Dedifferentiated amniotic fluid mesenchymal stem cell (primary cell): Measurements from ENCODE around the gene PGAP2.
A peak's percentile ranks its signal among the peaks of the same experiment; 100 is the strongest.
"Not testable (repeated sequence)": the region's sequence is repeated elsewhere in the genome, so short reads cannot be mapped to it uniquely, and the experiment has no call there.

Experiments
- DNase-seq: peaks from one replicate; pipeline ENCODE4 v3.0.0-alpha.2; 2016; ENCODE audit errors: extremely low spot score

The PGAP2 gene

DNA sequence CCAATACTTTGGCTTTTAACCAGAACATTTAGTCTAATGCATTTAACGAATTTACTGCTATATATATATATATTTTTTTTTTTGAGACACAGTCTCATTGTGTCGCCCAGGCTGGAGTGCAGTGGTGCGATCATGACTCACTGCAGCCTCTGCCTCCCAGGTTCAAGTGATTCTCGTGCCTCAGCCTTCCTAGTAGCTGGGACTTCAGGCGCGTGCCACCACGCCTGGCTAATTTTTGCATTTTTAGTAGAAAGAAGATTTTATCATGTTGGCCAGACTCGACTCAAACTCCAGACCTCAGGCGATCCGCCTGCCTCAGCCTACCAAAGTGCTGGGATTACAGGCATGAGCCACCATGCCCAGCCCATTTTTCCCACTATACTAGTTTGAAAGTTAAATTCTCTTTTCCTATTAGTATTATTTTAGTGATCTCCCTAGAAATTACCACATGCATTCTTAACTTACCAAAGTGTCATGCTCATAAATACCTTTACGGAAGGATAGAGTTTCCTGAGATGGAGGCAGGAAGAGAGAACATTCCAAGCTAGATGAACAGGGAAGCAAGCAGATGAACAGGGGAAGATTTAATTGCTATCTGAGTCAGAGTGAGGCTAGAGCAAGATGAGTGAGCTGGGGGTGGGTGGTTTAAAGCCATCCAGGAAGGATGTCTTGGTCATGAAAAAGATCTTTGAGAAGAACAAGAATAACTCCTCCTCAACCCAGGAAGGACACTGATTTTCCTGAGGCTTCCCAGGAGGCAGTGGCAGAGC lies 4.4 kb upstream of the PGAP2 start:
- no peak for DNase-seq

DNA sequence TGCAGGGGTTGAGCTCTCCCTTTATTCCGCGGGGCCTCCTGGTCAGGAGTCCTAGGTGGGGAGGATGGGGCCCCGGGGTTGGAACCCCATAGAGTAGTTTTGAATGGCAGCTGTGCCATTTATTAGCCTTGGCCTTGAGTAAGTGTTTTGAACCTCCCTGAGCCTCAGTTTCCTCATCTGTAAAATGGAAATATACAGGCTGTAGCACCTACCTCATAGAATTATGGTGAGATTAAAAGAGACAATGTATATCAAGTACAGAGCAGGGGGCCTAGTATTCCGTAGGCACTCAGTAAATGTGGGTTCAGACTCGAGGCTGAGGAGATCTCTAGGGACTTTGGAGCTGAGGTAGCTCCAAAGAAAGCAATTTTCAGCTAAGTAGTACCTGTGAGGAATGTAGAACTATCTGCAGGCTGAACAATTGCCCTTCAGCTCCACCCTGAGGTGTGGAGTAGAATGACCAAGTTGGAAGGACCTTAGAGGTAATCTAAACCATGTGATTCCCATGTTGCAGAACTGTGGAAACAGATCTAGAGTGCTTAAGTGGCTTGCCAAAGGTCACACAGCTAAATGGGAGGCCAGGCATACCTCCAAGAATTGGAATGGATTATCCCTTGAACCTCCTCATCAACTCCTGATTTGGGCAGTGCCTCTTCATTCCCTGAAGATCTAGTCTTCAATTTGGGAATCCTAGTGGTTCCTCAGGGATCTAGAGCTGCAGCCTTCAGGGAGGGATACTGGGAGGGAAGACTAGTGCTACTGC lies 682 bp downstream of the PGAP2 start:
- no peak for DNase-seq

DNA sequence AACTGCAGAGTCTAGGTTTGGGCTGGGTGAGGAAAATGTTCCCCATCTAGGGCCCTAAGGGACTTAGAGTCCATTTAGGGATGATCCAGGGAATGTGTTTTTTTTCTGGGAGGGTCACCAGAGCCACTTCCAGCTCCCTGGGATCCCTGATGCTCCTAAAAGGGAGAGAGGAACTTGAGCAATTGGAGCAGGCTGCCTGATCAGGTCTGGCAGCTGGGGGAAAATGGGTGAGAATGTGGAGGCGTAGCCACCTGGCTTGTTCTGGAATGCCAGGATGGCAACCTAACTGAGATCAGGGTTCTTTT lies 1.2 kb downstream of the PGAP2 start:
- DNase-seq = no peak

DNA sequence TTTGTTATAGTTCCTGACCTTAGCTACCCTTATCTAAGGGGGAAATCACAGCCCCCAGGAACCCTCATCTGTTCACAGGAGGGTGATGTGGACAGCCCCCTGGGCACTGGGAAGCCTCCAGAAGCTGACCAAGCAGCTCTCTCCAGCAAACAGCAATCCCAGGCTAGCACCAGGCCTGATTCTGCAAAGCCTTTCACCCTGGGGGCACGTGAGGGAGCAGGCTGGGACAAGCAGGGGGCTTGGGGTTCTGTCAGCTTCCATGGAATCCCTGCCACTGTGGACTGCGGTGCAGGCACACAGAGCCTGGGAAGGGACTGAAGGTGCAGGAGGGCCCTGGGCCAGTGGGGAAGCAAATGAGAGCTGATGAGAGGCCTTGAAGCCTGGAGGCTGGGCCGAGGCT lies 2.1 kb downstream of the PGAP2 start:
- DNase-seq = no peak

DNA sequence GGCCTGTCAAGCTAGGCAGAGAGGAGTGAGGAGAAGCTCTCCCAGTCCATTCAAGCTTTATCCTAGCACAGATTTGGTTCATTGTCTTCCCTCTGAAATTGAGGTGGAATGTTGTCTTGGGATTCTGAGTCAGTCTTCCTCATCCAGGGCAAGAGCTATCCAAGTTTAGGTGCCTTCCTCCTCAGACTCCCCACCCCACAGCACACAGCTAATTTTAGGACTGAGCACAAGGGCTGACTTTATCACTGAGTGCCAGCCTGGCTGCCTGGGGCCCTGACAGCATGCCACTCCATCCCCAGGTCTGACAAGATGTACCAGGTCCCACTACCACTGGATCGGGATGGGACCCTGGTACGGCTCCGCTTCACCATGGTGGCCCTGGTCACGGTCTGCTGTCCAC lies 2.6 kb downstream of the PGAP2 start:
- DNase-seq = no peak

DNA sequence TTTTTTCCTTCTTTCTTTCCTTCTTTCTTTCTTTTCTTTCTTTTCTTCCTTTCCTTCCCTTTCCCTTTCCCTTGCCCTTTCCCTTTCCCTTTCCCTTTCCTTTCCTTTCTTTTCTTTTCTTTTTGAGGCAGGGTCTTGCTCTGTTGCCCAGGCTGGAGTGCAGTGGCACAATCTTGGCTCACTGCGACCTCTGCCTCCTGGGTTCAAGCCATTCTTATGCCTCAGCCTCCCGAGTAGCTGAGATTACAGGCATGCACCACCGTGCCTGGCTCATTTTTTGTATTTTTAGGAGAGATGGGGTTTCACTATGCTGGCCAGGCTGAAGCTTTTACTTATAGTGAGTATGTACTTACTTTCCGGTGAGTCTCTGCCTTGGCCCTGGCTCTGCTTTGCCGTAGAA lies 6.5 kb downstream of the PGAP2 start:
- not testable (repeated sequence) for DNase-seq

DNA sequence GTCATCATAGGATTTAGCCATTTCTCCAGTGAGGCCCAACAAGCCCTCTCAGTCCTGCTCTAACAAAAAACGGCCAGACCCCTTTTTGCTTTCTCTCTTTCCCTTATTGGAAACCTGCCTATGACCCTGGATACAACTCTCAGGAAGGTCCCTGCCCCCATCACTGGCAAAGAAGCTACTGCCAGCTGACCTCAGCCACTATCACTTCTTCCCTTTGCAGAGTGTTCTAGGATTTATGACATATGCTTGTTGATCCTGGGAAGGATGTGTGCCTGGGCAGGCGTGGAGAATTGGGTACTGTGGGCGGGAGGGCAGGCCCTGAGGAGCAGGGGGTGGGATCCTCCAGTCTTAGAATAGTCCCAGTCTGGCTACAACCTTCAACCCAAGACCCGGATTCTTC lies 7.5 kb downstream of the PGAP2 start:
- DNase-seq = no peak

DNA sequence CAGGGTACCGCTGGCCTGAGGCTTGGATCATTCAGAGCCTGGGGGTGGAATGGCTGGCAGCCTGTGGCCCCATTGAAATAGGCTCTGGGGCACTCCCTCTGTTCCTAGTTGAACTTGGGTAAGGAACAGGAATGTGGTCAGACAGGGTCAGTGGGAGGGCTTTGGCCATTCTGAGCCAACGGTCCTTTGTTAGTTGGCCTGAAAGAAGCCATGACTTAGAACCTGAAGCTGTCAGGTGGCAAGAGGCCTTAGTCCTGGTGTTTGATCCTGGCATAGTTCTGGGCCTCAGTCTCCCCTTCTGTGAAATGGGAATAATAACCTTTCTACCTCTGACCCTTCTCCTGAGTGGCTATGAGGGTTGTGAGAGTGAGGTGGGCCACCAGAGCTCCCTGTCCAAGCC lies 8.3 kb downstream of the PGAP2 start:
- DNase-seq = no peak

DNA sequence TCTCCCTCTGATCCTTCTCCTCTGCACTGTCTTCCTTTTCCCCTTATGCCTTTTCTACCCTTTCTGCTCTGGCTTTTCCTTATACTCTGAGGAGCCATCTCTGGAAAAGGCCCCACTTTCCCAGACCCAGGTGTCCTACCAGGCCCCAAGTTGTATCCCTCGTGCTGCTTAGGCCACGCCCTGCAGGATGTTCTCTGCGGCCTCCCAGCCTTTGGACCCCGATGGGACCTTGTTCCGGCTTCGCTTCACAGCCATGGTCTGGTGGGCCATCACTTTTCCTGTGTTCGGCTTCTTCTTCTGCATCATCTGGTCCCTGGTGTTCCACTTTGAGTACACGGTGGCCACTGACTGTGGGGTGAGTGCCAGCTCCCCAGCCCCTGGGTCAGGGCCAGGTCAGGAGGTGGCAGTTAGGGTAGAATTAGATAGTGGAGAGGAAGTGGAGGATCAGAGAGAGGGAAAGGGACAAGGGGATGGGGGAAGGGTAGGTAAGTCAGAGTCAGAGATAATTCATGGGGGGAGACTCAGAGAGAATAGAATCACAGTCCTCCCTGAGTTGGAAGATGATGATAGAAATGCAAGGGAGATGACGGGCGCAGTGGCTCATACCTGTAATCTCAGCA lies 8.9 kb downstream of the PGAP2 start:
- no peak for DNase-seq

DNA sequence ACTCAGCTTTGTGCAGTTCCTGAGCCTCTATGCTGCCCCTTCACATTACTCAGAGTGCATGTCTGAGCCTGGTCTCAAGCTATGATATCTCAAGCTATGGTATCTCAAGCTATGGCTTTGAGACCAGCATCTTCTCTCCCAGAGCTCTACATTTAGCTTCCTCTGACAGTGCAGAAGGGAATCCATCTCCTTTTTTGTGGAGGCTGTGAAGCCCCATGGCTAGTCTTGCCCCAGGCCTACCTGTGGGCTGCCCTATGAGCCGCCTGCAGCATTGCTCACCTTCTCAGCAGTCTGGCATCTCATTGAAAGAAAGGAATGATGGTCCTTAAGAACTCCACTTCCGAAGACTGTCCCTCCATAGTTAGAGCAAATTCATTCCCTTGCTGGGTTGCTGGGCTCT lies 12.6 kb downstream of the PGAP2 start:
- DNase-seq = no peak

DNA sequence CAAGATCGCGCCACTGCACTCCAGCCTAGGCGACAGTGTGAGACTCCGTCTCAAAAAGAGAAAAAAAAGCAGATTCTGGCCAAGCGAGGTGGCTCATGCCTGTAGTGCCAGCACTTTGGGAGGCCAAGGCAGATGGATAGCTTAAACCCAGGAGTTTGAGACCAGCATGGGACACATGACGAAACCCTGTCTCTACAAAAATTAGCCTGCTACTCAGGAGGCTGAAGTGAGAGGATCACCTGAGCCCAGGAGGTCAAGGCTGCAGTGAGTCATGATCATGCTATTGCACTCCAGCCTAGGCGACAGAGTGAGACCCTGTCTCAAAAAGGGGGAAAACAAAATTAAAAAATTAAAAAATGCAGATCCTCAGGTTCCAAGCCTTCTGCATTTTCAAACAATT lies 14.0 kb downstream of the PGAP2 start:
- no peak for DNase-seq

DNA sequence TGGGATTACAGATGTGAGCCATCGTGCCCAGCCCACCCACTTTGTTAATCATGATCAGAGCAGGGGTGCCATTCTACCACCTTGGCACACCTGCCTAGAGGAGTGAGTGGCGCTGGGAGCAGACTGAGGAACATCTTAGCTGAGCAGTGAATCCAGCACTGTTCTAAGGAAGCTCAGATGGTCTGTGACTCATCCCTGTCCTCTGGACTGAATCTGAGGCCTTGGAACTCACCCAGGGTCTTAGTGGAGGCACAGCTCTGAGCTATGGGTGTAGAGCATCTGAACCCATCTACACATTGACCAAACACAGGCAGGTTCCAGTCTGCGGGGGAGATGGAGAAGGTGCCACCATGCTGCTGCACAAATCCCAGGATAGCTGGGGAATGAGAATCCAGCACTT lies 14.9 kb downstream of the PGAP2 start:
- DNase-seq = peak; percentile 55

DNA sequence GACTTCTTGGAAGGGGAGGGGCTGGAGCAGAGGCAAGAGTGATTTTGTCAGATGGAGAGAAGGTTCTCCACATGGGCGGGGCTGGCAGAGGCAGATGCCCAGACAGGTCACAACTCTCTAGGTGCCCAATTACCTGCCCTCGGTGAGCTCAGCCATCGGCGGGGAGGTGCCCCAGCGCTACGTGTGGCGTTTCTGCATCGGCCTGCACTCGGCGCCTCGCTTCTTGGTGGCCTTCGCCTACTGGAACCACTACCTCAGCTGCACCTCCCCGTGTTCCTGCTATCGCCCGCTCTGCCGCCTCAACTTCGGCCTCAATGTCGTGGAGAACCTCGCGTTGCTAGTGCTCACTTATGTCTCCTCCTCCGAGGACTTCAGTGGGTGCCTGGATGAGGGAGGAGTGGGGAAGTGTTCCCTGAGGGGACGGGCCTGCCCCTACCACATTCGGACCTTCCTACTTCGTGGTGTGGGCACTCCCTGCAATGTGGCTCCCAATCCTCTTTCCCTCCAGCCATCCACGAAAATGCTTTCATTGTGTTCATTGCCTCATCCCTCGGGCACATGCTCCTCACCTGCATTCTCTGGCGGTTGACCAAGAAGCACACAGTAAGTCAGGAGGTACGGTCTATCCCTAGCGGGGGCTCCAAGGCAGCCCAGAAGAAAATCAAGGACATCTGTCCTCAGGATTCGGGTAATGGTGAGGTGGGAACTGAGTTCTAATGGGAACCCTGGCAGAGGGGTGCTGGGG lies 15.6 kb downstream of the PGAP2 start:
- no peak for DNase-seq

DNA sequence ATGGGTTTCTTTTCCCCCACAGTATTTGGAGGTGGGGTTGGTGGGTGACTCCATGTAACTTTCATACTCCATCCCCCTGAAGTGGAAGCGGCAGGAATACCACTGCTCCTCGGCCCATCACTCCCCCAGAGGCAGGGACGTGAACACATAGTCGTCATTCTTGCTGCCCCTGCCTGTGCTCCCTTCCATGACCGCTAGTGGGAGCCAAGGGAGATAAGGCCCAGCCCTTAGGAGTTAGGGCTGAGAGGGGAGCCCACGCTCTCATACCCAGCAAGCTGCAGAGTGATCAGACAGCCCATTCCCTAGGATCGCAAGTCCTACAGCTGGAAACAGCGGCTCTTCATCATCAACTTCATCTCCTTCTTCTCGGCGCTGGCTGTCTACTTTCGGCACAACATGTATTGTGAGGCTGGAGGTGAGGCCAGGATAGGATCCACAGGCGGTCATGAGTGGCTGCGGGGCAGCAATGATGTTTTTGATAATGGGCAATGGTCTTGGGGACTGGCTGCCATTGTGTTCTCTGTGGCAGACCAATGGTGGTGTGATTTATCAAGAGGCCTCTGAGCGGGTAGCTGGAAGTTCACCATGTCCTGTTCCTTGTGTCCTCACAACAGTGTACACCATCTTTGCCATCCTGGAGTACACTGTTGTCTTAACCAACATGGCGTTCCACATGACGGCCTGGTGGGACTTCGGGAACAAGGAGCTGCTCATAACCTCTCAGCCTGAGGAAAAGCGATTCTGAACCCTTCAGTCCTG lies 16.5 kb downstream of the PGAP2 start:
- no peak for DNase-seq

DNA sequence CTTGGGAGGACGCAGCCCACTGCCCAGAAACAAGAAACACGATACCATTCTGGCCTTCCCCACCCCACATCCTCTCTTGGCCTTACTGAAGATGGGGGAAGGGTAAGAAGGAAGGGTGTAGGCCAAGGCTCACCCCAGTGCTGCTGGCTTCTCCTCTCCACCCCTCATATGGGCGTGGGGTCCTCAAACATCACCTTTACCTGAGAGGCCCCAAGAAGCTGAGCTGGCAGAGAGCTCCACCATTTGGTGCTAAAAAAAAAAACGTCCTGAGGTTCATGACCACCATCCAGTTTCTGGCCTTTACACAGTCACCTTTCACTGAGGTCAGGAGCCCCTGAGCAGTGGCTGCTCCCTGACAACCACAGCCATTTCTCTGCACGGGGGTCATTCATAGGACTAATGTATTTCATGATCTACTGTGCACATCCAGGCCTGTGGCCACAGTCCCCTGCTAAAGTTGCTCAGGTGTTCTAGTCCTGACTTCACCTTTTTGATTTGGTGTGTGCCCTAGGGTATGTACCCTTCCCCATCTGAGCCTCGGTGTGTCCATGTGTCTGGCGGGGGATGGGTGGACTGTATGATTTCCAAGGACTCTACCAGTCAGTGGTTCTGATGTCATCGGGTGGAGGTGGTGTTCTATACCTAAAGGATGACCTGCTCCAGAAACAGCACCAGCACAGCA lies 17.3 kb downstream of the PGAP2 start:
- no peak for DNase-seq

DNA sequence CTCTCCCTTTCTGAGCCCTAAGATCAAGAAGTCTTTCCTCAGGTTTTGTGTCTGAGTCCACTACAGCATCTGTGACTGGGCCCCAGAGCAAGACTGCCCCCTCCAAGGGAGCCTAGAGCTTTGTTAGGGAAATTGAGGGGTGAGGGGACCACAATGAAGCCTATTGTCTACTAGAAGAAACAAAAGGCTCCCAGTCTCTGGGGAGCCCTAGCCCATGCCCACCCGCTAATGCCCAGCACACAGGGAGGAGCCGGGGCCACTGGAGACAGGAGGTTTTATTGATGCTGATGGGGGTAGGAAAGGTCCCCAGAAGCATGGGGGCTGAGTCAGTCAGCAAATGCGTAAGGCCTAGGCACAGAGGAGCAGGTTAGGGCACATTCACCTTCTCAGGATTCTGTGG lies 18.4 kb downstream of the PGAP2 start:
- no peak for DNase-seq

DNA sequence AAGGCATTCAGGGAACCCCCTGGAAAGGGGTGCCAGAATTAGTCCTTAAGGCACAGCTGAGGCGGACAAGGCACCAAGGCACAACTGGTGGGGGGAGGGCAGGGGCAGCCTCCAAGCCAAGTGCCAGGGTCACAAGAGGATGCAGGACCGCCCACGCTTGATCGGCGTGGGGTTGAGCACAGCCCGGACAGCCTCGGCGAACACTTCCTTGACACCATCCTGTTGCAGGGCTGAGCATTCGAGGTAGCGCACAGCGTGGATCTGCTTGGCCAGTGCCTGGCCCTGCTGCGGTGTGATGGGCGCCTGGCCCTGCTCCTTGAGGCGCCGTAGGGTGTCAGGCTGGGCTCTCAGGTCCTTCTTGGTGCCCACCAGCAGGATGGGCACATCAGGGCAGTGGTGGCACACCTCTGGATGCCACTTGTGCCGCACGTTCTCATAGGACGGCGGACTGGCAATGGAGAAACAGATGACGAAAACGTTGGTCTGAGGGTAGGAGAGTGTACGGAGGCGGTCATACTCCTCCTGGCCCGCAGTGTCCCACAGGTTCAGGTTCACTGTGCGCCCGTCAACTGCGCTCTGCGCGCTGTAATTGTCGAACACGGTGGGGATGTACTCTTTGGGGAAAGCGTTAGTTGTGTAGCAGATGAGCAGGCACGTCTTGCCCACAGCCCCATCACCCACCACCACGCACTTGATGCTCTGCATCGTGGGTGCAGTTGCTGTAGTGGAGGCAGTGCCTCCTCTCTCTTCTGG lies 19.2 kb downstream of the PGAP2 start:
- DNase-seq = no peak

DNA sequence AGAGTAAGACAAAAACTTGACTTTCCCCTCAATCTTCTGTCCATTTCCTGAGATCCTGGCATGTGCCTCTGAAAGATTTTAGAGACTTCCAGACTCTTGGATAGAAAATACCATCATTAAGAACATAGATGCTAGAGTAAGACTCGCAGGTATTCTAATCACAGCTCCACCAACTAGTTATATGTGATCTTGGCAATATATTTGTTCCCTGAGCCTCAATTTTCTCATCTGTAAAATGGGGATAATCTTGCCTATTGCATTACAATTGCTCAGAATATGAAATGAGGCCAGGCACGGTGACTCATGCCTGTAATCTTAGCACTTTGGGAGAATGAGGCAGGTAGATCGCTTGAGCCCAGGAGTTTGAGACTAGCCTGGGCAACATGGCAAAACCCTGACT lies 21.7 kb downstream of the PGAP2 start:
- no peak for DNase-seq

DNA sequence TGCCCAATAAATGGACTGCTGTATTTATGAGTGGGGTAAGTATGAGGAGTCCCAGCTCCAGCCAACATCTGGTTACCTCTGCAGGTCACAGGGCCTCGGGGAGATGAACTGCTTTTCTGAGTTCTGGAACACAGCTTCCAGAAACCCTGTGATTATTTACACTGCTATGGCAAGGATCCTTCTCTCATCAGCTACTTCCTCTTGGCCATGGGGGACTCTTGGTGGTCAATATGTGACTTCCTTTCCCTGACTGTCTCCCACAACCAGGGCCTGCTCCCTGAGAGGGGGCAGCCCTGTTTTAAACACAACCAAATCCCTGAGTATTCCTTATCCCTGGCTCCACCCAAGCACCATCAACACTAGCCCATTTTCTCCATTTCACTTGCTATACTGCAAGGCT lies 22.4 kb downstream of the PGAP2 start:
- no peak for DNase-seq
